A549 (cell line): ENCODE data around the gene CILP2.

Experiments
- CHD2 ChIP-seq: fragments of 150-350 bp; IDR thresholded peaks from 2 replicates; pipeline ENCODE4 v1.6.1; 2014; ENCODE audit warnings: low read length; ENCODE audit not compliant: partially characterized antibody
- EP300 ChIP-seq, 2 experiments: fragments of >200 bp; sonication (Bioruptor Twin); formaldehyde crosslinking; IDR thresholded peaks; 2 replicates in 1 of 2; 3 replicates in 1 of 2; pipeline ENCODE4 v1.6.1; 2016 to 2017
- FOSB ChIP-seq: fragments of 250-450 bp; sonication (Bioruptor Pico); IDR thresholded peaks from 2 replicates; pipeline ENCODE4 v1.5.0; 2020; ENCODE audit warnings: mild to moderate bottlenecking, moderate library complexity
- HOXB13 ChIP-seq: fragments of 250-450 bp; sonication (Bioruptor Pico); IDR thresholded peaks from 2 replicates; pipeline ENCODE4 v1.5.0; 2020; ENCODE audit warnings: low read depth, mild to moderate bottlenecking, moderate library complexity
- JUN ChIP-seq, 2 experiments: fragments of >200 bp; sonication (Bioruptor Twin); formaldehyde crosslinking; IDR thresholded peaks; 2 replicates in 1 of 2; 3 replicates in 1 of 2; pipeline ENCODE4 v1.6.1; 2016 to 2017
- MYC ChIP-seq: IDR thresholded peaks from 2 replicates; pipeline ENCODE4 v1.6.1; 2012; ENCODE audit warnings: mild to moderate bottlenecking, inconsistent platforms, low read length, improper control_type of control experiment, borderline replicate concordance
- PHF8 ChIP-seq: fragments of 200-600 bp; sonication (generic); IDR thresholded peaks from 2 replicates; pipeline ENCODE4 v1.6.1; 2016; ENCODE audit warnings: low read depth, mild to moderate bottlenecking, antibody characterized with exemption, moderate library complexity, borderline replicate concordance
- POLR2A ChIP-seq: IDR thresholded peaks from 2 replicates; pipeline ENCODE4 v1.6.1; 2012; ENCODE audit warnings: mild to moderate bottlenecking, low read length
- TF ChIP-seq, protein P1 (sequence below): fragments of >200 bp; sonication (Bioruptor Twin); formaldehyde crosslinking; IDR thresholded peaks from 3 replicates; pipeline ENCODE4 v1.5.1; 2016
- TF ChIP-seq, protein P2 (sequence below): fragments of 200-600 bp; sonication (generic); IDR thresholded peaks from 2 replicates; pipeline ENCODE4 v1.6.1; 2016; ENCODE audit warnings: antibody characterized with exemption, mild to moderate bottlenecking, moderate library complexity

DNA sequence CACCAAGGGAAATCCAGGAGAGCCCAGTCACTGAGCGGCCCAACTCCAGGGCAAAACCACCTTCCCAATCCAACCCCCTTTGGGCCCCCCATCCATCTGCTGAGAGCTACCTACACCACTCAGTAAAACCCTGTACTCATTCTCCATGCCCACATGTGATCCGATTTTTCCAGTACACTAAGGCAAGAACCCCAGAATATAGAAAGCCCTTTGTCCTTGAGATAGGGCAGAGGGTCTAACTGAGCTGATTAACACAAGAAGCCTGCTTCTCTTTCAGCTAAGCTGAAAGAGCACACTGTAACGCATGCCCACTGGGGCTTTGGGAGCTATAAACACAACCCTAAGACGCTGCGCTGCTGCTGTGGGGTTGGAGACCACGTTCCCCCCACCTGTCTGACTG, 44.4 kb downstream of the CILP2 start:
- TF ChIP-seq CHD2 (no peak), MYC (no peak), EP300 (IDR thresholded peaks at IDR 0.05) (no peak), POLR2A (no peak), HOXB13 (CRISPR knock-in tag) (no peak), JUN (IDR thresholded peaks at IDR 0.05) (no peak), FOSB (CRISPR knock-in tag) (no peak), PHF8 (no peak)
- TF ChIP-seq, protein P1, sequence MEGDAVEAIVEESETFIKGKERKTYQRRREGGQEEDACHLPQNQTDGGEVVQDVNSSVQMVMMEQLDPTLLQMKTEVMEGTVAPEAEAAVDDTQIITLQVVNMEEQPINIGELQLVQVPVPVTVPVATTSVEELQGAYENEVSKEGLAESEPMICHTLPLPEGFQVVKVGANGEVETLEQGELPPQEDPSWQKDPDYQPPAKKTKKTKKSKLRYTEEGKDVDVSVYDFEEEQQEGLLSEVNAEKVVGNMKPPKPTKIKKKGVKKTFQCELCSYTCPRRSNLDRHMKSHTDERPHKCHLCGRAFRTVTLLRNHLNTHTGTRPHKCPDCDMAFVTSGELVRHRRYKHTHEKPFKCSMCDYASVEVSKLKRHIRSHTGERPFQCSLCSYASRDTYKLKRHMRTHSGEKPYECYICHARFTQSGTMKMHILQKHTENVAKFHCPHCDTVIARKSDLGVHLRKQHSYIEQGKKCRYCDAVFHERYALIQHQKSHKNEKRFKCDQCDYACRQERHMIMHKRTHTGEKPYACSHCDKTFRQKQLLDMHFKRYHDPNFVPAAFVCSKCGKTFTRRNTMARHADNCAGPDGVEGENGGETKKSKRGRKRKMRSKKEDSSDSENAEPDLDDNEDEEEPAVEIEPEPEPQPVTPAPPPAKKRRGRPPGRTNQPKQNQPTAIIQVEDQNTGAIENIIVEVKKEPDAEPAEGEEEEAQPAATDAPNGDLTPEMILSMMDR = no peak
- TF ChIP-seq, protein P2, sequence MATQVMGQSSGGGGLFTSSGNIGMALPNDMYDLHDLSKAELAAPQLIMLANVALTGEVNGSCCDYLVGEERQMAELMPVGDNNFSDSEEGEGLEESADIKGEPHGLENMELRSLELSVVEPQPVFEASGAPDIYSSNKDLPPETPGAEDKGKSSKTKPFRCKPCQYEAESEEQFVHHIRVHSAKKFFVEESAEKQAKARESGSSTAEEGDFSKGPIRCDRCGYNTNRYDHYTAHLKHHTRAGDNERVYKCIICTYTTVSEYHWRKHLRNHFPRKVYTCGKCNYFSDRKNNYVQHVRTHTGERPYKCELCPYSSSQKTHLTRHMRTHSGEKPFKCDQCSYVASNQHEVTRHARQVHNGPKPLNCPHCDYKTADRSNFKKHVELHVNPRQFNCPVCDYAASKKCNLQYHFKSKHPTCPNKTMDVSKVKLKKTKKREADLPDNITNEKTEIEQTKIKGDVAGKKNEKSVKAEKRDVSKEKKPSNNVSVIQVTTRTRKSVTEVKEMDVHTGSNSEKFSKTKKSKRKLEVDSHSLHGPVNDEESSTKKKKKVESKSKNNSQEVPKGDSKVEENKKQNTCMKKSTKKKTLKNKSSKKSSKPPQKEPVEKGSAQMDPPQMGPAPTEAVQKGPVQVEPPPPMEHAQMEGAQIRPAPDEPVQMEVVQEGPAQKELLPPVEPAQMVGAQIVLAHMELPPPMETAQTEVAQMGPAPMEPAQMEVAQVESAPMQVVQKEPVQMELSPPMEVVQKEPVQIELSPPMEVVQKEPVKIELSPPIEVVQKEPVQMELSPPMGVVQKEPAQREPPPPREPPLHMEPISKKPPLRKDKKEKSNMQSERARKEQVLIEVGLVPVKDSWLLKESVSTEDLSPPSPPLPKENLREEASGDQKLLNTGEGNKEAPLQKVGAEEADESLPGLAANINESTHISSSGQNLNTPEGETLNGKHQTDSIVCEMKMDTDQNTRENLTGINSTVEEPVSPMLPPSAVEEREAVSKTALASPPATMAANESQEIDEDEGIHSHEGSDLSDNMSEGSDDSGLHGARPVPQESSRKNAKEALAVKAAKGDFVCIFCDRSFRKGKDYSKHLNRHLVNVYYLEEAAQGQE = no peak
